NAMALWA (cell line): ENCODE measurements around the gene TRMT11.

ENCODE experiments used
- DNase-seq: peaks from one replicate; pipeline ENCODE4 v3.0.0-alpha.2; 2015; ENCODE audit warnings: low spot score

The TRMT11 gene

DNA sequence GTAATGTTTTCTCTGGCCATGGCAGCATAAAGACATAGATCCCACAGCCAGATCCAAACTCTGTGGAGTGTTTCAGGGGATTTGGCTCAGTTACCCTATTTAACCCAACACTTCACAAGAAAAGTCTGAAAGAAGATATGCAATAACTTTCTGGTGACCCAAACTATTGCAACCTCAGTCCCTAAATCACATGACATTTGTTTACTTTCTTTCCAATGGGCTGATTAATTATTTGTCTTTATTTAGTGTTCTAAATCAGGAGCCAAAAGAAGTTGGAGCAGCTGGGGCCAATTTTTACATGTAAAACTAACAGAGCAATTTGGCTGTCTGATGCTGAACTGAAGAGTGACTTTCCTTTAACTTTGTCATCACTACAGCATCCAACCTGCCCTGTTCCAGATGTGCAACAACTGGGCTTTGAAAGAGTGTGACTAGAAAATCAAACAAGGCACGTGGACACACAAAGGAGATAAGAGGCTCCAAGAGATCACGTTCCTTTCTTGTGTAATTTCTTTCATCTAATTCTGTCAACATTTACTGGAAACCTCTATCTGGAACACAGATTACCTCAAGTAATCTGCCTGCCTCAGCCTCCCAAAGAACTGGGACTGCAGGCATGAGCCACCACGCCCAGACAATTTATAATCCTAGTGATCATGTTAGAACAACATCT lies 90.8 kb downstream of the TRMT11 start:
- DNase-seq = no peak

GRCh38 chr6:126077810-126078776 lies 91.8 kb downstream of the TRMT11 start:
- no peak for DNase-seq

- no peak for DNase-seq
Measured at GRCh38 chr6:126083875-126084274, 97.5 kb downstream of the TRMT11 start.

- peak; percentile 16 for DNase-seq
Measured at GRCh38 chr6:126086560-126086959, 100.2 kb downstream of the TRMT11 start.
